ENCODE results near the gene SSC5D.
A peak's percentile ranks its signal among the peaks of the same experiment; 100 is the strongest.

Gene SSC5D

GRCh38 chr19:55474269-55475265 lies 13.7 kb upstream of the SSC5D start:
- peak; percentile 46 for DNase-seq

GRCh38 chr19:55476100-55476775 lies 12.0 kb upstream of the SSC5D start, which contains the start of gene ZNF628:
TSS of gene ZNF628 (plus strand) at chr19:55476617. CDS start at chr19:55479911, 3,294 bp downstream.
- DNase-seq = peak; percentile 99

GRCh38 chr19:55477905-55478304 lies 10.3 kb upstream of the SSC5D start:
- DNase-seq = no peak

- DNase-seq = no peak
Measured at GRCh38 chr19:55478364-55478763, 9.9 kb upstream of the SSC5D start.

- DNase-seq = no peak
Measured at GRCh38 chr19:55479045-55479444, 9.2 kb upstream of the SSC5D start.

GRCh38 chr19:55479451-55480230 lies 8.6 kb upstream of the SSC5D start:
- DNase-seq = no peak

- no peak for DNase-seq
Measured at GRCh38 chr19:55481148-55481793, 7.0 kb upstream of the SSC5D start.

GRCh38 chr19:55481794-55482155 lies 6.5 kb upstream of the SSC5D start:
- no peak for DNase-seq

GRCh38 chr19:55482156-55482961 lies 5.9 kb upstream of the SSC5D start:
- DNase-seq = no peak

GRCh38 chr19:55482967-55483705 lies 5.1 kb upstream of the SSC5D start:
- DNase-seq = no peak

- DNase-seq = no peak
Measured at GRCh38 chr19:55483706-55484592, 4.3 kb upstream of the SSC5D start.

GRCh38 chr19:55484593-55485438 lies 3.4 kb upstream of the SSC5D start, which contains the start of gene NAT14:
TSS of gene NAT14 (plus strand) at chr19:55485188. CDS start at chr19:55485709, 521 bp downstream.
- peak; percentile 61 for DNase-seq

- DNase-seq = no peak
Measured at GRCh38 chr19:55485439-55486011, 2.7 kb upstream of the SSC5D start.

- DNase-seq = no peak
Measured at GRCh38 chr19:55486043-55486970, 1.9 kb upstream of the SSC5D start.

- peak; percentile 96 for DNase-seq
Measured at GRCh38 chr19:55486971-55487923, 989 bp upstream of the SSC5D start.
